ENCODE results near the gene TTC27. TPM values are rescaled to one million over a fixed set of nuclear protein-coding genes. Genes with fewer than 3 reads are reported as not detected.
"Not testable (repeated sequence)": the region's sequence is repeated elsewhere in the genome, so short reads cannot be mapped to it uniquely, and the experiment has no call there.

The TTC27 gene
- total RNA-seq, 5 donors from 2014 or later (not counting 1 experiment from before 2014, with no cell fraction given): 17.9 to 23.3 (median 21.6) TPM

DNA sequence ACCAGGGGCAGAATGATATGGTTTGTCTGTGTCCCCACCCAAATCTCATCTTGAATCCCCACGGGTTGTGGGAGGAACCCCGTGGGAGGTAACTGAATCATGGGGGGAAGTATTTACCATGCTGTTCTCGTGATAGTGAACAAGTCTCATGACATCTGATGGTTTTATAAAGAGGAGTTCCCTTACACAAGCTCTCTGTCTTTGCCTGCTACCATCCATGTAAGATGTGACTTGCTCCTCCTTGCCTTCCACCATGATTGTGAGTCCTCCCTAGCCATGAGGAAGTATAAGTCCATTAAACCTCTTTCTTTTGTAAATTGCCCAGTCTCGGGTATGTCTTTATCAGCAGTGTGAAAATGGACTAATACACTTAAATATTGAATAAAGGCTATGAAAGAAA lies 218.4 kb downstream of the TTC27 start:
- H3K9me3 ChIP-seq; CTCF ChIA-PET; POLR2A ChIA-PET; H3K4me3 ChIP-seq (ENCODE audit: control insufficient read depth in 1 of 2, extremely low read depth in 1 of 2, low read length in 1 of 2); H3K27me3 ChIP-seq (replicated peaks in 1 of 2; ENCODE audit: control insufficient read depth in 2 of 2, extremely low read depth in 1 of 2, insufficient read depth in 2 of 2, low read length in 1 of 2); H3K4me3 Mint-ChIP-seq; ATAC-seq (replicated peaks in 1 of 4); H3K9me3 Mint-ChIP-seq; H3K4me1 ChIP-seq (ENCODE audit: control insufficient read depth in 1 of 2, extremely low read depth in 1 of 2, insufficient read depth in 2 of 2, low read length in 2 of 2); H3K27ac Mint-ChIP-seq; DNase-seq; H3K27ac ChIP-seq (ENCODE audit: low read length); H3K36me3 ChIP-seq (ENCODE audit: control insufficient read depth in 2 of 2, extremely low read depth in 1 of 2, insufficient read depth in 1 of 2, low read length in 1 of 2); H3K4me1 Mint-ChIP-seq; H3K36me3 Mint-ChIP-seq: not testable (repeated sequence)
- WGBS (ENCODE audit: insufficient coverage): 46% methylated on average over 2 of the region's 4 CpGs
- peaks cover 5 to 16% of the 10 kb centered on the region in 2 donors for H3K27me3 Mint-ChIP-seq

GRCh38 chr2:32847734-32848133 lies 219.9 kb downstream of the TTC27 start:
- Histone ChIP-seq H3K9me3 (no peaks in the 10 kb centered on the region), H3K27me3 (replicated peaks in 1 of 2; ENCODE audit: control insufficient read depth in 2 of 2, extremely low read depth in 1 of 2, insufficient read depth in 2 of 2, low read length in 1 of 2) (peaks cover 0 to 6% of the 10 kb centered on the region in 2 experiments), H3K4me1 (ENCODE audit: control insufficient read depth in 1 of 2, extremely low read depth in 1 of 2, insufficient read depth in 2 of 2, low read length in 2 of 2) (no peaks in the 10 kb centered on the region), H3K27ac (ENCODE audit: low read length) (no peak overlapping the region), H3K36me3 (ENCODE audit: control insufficient read depth in 2 of 2, extremely low read depth in 1 of 2, insufficient read depth in 1 of 2, low read length in 1 of 2) (no peaks in the 10 kb centered on the region), H3K4me3 (ENCODE audit: control insufficient read depth in 1 of 2, extremely low read depth in 1 of 2, low read length in 1 of 2) (no peak overlapping the region)
- Mint-ChIP-seq H3K4me3 (no peak overlapping the region), H3K27me3 (peaks cover 5 to 15% of the 10 kb centered on the region in 2 donors), H3K36me3 (no peaks in the 10 kb centered on the region), H3K27ac (no peak overlapping the region), H3K9me3 (peaks cover 0 to 3% (median 0%) of the 10 kb centered on the region in 3 donors), H3K4me1 (no peaks in the 10 kb centered on the region)
- DNase-seq (no peak), ATAC-seq (replicated peaks in 1 of 4) (no peak)
- CTCF ChIA-PET: no interaction called here
- POLR2A ChIA-PET: no interaction called here

- Mint-ChIP-seq H3K27ac (no peak overlapping the region), H3K9me3 (peaks cover 0 to 3% (median 0%) of the 10 kb centered on the region in 3 donors), H3K36me3 (no peaks in the 10 kb centered on the region), H3K27me3 (peaks cover 12 to 22% of the 10 kb centered on the region in 2 donors), H3K4me1 (no peaks in the 10 kb centered on the region), H3K4me3 (no peak overlapping the region)
- H3K27me3 ChIP-seq (replicated peaks in 1 of 2; ENCODE audit: control insufficient read depth in 2 of 2, extremely low read depth in 1 of 2, insufficient read depth in 2 of 2, low read length in 1 of 2): peaks cover 0 to 9% of the 10 kb centered on the region in 2 experiments
- H3K4me3 ChIP-seq (ENCODE audit: control insufficient read depth in 1 of 2, extremely low read depth in 1 of 2, low read length in 1 of 2): no peak overlapping the region
- H3K36me3 ChIP-seq (ENCODE audit: control insufficient read depth in 2 of 2, extremely low read depth in 1 of 2, insufficient read depth in 1 of 2, low read length in 1 of 2): no peaks in the 10 kb centered on the region
- no peaks in the 10 kb centered on the region for H3K4me1 ChIP-seq (ENCODE audit: control insufficient read depth in 1 of 2, extremely low read depth in 1 of 2, insufficient read depth in 2 of 2, low read length in 2 of 2)
- DNase-seq (no peak), ATAC-seq (replicated peaks in 1 of 4) (no peak)
- no peaks in the 10 kb centered on the region for H3K9me3 ChIP-seq
- CTCF ChIA-PET: no interaction called here
- POLR2A ChIA-PET: no interaction called here
- 91% methylated on average over 2 of the region's 5 CpGs for WGBS (ENCODE audit: insufficient coverage)
- no peak overlapping the region for H3K27ac ChIP-seq (ENCODE audit: low read length)
Observed at GRCh38 chr2:32849456-32850194, 221.8 kb downstream of the TTC27 start.

DNA sequence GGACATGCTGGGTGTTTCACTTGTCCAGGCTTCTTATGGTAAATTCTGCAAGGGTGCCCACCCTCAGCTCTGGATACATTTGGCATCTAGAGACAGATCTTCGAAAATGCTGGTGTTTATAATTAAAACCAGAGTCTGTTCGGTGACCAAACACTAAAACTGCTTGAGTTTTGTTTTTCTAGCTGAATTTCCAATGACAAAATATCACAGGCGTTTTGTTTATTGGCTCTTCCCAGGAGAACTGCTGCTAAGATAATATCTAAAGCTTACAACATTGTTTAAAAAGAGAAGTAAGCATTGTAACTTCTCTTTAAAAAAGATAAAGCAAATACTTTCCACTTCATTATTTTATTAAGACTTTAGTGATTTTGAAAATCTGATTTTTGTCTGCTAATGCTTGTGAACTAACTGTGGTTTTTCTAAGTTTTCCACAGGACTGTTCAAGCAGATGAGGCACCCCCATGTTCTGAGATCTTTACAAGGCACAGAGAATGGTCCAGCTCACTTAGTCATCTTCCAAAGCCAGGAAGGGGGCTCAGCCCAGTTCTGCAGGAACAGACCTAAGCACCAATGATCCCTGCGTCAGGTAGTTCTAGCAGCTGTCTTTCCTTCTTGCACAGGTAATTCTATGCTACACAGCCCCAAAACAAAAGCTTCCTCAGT lies 224.1 kb downstream of the TTC27 start:
- no peak overlapping the region for H3K27ac Mint-ChIP-seq
- H3K36me3 ChIP-seq (ENCODE audit: control insufficient read depth in 2 of 2, extremely low read depth in 1 of 2, insufficient read depth in 1 of 2, low read length in 1 of 2): no peaks in the 10 kb centered on the region
- peaks cover 0 to 15% of the 10 kb centered on the region in 2 experiments for H3K27me3 ChIP-seq (replicated peaks in 1 of 2; ENCODE audit: control insufficient read depth in 2 of 2, extremely low read depth in 1 of 2, insufficient read depth in 2 of 2, low read length in 1 of 2)
- 0% methylated on average over 1 of the region's 4 CpGs for WGBS (ENCODE audit: insufficient coverage)
- no peak overlapping the region for H3K27ac ChIP-seq (ENCODE audit: low read length)
- H3K9me3 ChIP-seq: no peaks in the 10 kb centered on the region
- no peak for DNase-seq
- no peak overlapping the region for H3K4me3 ChIP-seq (ENCODE audit: control insufficient read depth in 1 of 2, extremely low read depth in 1 of 2, low read length in 1 of 2)
- no peaks in the 10 kb centered on the region for H3K4me1 ChIP-seq (ENCODE audit: control insufficient read depth in 1 of 2, extremely low read depth in 1 of 2, insufficient read depth in 2 of 2, low read length in 2 of 2)
- ChIA-PET CTCF (no interaction called here), POLR2A (no interaction called here)
- no peaks in the 10 kb centered on the region for H3K9me3 Mint-ChIP-seq
- ATAC-seq (replicated peaks in 1 of 4): no peak
- peaks cover 12 to 23% of the 10 kb centered on the region in 2 donors for H3K27me3 Mint-ChIP-seq
- H3K36me3 Mint-ChIP-seq: no peaks in the 10 kb centered on the region
- no peaks in the 10 kb centered on the region for H3K4me1 Mint-ChIP-seq
- no peak overlapping the region for H3K4me3 Mint-ChIP-seq

DNA sequence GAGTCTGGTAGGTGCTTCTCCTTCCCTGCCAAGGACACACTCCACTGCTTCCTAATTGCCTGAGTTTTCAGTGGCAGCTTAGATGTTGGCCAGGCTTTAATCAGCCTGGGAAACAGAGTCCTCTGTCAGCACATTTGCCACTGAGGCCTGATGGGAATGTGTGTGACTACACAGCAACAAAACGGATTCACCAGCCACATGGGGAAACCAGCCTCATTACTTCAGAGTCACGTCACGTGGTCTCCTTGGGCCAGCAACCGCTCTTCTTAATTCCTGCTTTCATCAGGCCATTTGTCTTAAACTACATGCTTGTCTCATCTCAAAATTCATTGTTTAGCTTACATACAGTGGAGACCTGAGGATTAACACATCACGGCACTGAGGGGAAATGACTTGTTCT lies 225.0 kb downstream of the TTC27 start:
- H3K27ac ChIP-seq (ENCODE audit: low read length): no peak overlapping the region
- DNase-seq (no peak), ATAC-seq (replicated peaks in 1 of 4) (no peak)
- ChIA-PET POLR2A (interaction anchor here in 1 of 2 donors (0.6 kb wide), 1 partner anchor 55 kb away, joined by 5 read pairs; no protein-coding TSS in a partner anchor), CTCF (no interaction called here)
- H3K4me1 Mint-ChIP-seq: no peaks in the 10 kb centered on the region
- no peak overlapping the region for H3K4me3 Mint-ChIP-seq
- H3K27ac Mint-ChIP-seq: no peak overlapping the region
- H3K9me3 Mint-ChIP-seq: no peaks in the 10 kb centered on the region
- peaks cover 0 to 15% of the 10 kb centered on the region in 2 experiments for H3K27me3 ChIP-seq (replicated peaks in 1 of 2; ENCODE audit: control insufficient read depth in 2 of 2, extremely low read depth in 1 of 2, insufficient read depth in 2 of 2, low read length in 1 of 2)
- no peak overlapping the region for H3K4me3 ChIP-seq (ENCODE audit: control insufficient read depth in 1 of 2, extremely low read depth in 1 of 2, low read length in 1 of 2)
- H3K36me3 ChIP-seq (ENCODE audit: control insufficient read depth in 2 of 2, extremely low read depth in 1 of 2, insufficient read depth in 1 of 2, low read length in 1 of 2): no peaks in the 10 kb centered on the region
- no peaks in the 10 kb centered on the region for H3K4me1 ChIP-seq (ENCODE audit: control insufficient read depth in 1 of 2, extremely low read depth in 1 of 2, insufficient read depth in 2 of 2, low read length in 2 of 2)
- H3K9me3 ChIP-seq: no peaks in the 10 kb centered on the region
- H3K27me3 Mint-ChIP-seq: peaks cover 11 to 27% of the 10 kb centered on the region in 2 donors
- 71% methylated on average over 4 of the region's 5 CpGs for WGBS (ENCODE audit: insufficient coverage)
- H3K36me3 Mint-ChIP-seq: no peaks in the 10 kb centered on the region

GRCh38 chr2:32856891-32857290 lies 229.0 kb downstream of the TTC27 start:
- H3K27ac Mint-ChIP-seq: no peak overlapping the region
- CTCF ChIA-PET: no interaction called here
- H3K27ac ChIP-seq (ENCODE audit: low read length): no peak overlapping the region
- H3K27me3 ChIP-seq (replicated peaks in 1 of 2; ENCODE audit: control insufficient read depth in 2 of 2, extremely low read depth in 1 of 2, insufficient read depth in 2 of 2, low read length in 1 of 2): peaks cover 0 to 17% of the 10 kb centered on the region in 2 experiments
- POLR2A ChIA-PET: no interaction called here
- H3K9me3 ChIP-seq: no peaks in the 10 kb centered on the region
- no peaks in the 10 kb centered on the region for H3K36me3 ChIP-seq (ENCODE audit: control insufficient read depth in 2 of 2, extremely low read depth in 1 of 2, insufficient read depth in 1 of 2, low read length in 1 of 2)
- DNase-seq: no peak
- no peak overlapping the region for H3K4me3 Mint-ChIP-seq
- no CpG with 5 or more reads among the region's 3 CpGs for WGBS (ENCODE audit: insufficient coverage)
- H3K9me3 Mint-ChIP-seq: no peaks in the 10 kb centered on the region
- H3K36me3 Mint-ChIP-seq: no peaks in the 10 kb centered on the region
- H3K4me3 ChIP-seq (ENCODE audit: control insufficient read depth in 1 of 2, extremely low read depth in 1 of 2, low read length in 1 of 2): no peak overlapping the region
- H3K4me1 Mint-ChIP-seq: no peaks in the 10 kb centered on the region
- no peaks in the 10 kb centered on the region for H3K4me1 ChIP-seq (ENCODE audit: control insufficient read depth in 1 of 2, extremely low read depth in 1 of 2, insufficient read depth in 2 of 2, low read length in 2 of 2)
- no peak for ATAC-seq (replicated peaks in 1 of 4)
- H3K27me3 Mint-ChIP-seq: peaks cover 11 to 18% of the 10 kb centered on the region in 2 donors

Data from T-cell (primary cell).